Brain microvascular endothelial cell (primary cell): ENCODE results near the gene NXNL1.

Experiments
- DNase-seq: peaks from one replicate; pipeline ENCODE4 v3.0.0-alpha.2; 2020
- H3K27ac ChIP-seq: fragments of 250-450 bp; sonication (Bioruptor Pico); 2 replicates; pipeline ENCODE4 v1.5.1; 2020; ENCODE audit warnings: mild to moderate bottlenecking, moderate library complexity
- H3K27me3 ChIP-seq: fragments of 250-450 bp; sonication (Bioruptor Pico); replicated peaks from 2 replicates; pipeline ENCODE4 v1.5.1; 2020; ENCODE audit warnings: mild to moderate bottlenecking
- H3K36me3 ChIP-seq: fragments of 250-450 bp; sonication (Bioruptor Pico); replicated peaks from 2 replicates; pipeline ENCODE4 v1.5.1; 2020; ENCODE audit warnings: mild to moderate bottlenecking
- H3K4me3 ChIP-seq: 2 replicates; pipeline ENCODE4 v1.5.1; 2011; ENCODE audit warnings: low read depth, mild to moderate bottlenecking, control low read depth, low read length, moderate library complexity
- CTCF ChIP-seq: IDR thresholded peaks from 2 replicates; pipeline ENCODE4 v1.5.1; 2011; ENCODE audit warnings: low read depth, mild to moderate bottlenecking, moderate library complexity, low read length, control low read depth, inconsistent platforms; ENCODE audit errors: missing control alignments
- in situ Hi-C: cut with HindIII; loops from 2 replicates; pipeline ENCODE4 v1.10.0; 2017; ENCODE audit warnings: low sequenced_read_pairs, low pct_ligation_motif_present

The NXNL1 gene

DNA sequence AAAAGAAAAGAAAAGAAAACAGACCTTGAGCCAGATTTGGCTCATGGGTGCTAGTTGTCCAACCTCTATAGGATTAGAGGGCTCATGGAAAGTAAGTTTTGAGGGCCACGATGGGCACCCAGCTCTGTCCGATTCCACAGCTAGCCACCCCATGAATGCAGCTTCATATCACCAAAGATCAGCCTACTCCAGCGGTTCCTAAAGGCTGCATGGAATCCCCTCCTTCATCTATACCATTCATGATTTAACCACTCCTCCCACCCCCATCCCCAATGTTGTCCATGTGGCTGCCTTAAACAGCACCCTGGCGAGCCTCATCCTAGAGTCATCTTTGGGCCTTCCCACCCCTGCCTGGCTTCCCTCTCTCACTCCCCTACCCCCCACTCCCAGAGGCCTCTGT, 38.8 kb downstream of the NXNL1 start:
- no peak for DNase-seq
- in situ Hi-C loops = no loop called here
- H3K27ac ChIP-seq = no peak overlapping the region
- no peaks in the 10 kb centered on the region for H3K36me3 ChIP-seq
- no peaks in the 10 kb centered on the region for H3K27me3 ChIP-seq
- no peak for TF ChIP-seq CTCF
- no peak overlapping the region for H3K4me3 ChIP-seq

DNA sequence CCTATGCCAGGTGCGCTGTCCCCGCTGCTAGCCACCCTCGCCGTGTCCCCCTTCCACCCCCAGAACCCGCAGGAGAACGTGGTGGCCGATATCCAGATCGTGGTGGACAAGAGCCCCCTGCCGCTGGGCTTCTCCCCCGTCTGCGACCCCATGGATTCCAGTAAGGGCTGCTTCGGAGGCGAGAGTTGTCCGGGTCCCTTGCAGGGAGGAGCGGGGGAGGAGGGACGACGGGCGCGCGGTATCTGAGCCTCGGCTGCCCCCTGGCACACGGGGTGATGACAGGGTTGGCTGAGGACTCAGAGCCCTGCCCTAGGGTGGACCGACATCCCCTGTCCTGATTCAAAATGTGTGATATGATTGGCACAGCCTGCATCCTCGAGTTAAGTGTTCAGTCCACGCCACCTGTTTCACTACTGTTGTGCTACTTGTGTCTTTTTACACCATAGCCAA, 40.2 kb downstream of the NXNL1 start:
- no peak for DNase-seq
- Histone ChIP-seq H3K27ac (no peak overlapping the region), H3K27me3 (no peaks in the 10 kb centered on the region), H3K4me3 (peak overlapping the region; percentile 77), H3K36me3 (no peaks in the 10 kb centered on the region)
- TF ChIP-seq CTCF = peak; percentile 19
- in situ Hi-C loops = no loop called here

- in situ Hi-C loops = no loop called here
- Histone ChIP-seq H3K27me3 (no peaks in the 10 kb centered on the region), H3K4me3 (peak within 1 kb of the TSS; percentile 77), H3K36me3 (no peaks in the 10 kb centered on the region), H3K27ac (peak within 1 kb of the TSS; percentile 35)
- no peak for TF ChIP-seq CTCF
- peak; percentile 98 for DNase-seq
These were observed 40.9 kb downstream of the NXNL1 start, which contains the start of gene MVB12A for GRCh38 chr19:17419621-17420474. Gene MVB12A, plus strand, starts transcription at chr19:17420047. Its CDS starts 89 bp downstream, at chr19:17420136.

DNA sequence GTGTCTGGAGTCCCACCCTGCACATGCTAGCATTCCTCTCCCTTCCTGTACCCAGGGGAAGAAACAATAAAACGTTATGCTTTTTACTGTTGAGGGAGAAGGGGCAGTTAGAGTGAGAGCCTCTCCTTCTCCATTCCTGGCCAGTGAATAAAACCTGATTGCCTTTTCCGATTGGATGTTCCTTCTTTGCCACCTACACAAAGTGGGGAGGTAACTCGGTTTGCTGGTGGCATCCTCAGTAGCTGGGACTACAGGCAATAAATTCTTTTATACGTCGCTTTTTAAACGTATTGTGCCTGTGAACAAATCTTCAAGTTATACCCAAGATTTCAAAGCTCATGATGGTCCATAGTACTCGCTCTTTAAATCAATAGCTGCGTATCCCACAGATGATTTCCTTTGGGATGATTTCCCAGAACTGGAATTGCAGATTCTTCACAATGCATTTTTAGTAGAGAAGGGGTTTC, 41.5 kb downstream of the NXNL1 start:
- H3K27ac ChIP-seq = peak overlapping the region; percentile 35
- no peaks in the 10 kb centered on the region for H3K36me3 ChIP-seq
- TF ChIP-seq CTCF = no peak
- H3K27me3 ChIP-seq = peaks cover under 1% of the 10 kb centered on the region
- no peak for DNase-seq
- H3K4me3 ChIP-seq = peak overlapping the region; percentile 52
- in situ Hi-C loops = no loop called here

- no peak overlapping the region for H3K27ac ChIP-seq
These were observed 42.0 kb downstream of the NXNL1 start for GRCh38 chr19:17418710-17419109.

More at GRCh38 chr19:17418710-17419109, 42.0 kb downstream of the NXNL1 start:
- Histone ChIP-seq H3K27me3 (peaks cover 3% of the 10 kb centered on the region), H3K4me3 (no peak overlapping the region), H3K36me3 (no peaks in the 10 kb centered on the region)
- no peak for TF ChIP-seq CTCF
- DNase-seq = no peak
- in situ Hi-C loops = no loop called here
